Measurements from ENCODE around the gene METTL9. TPM values are rescaled to one million over a fixed set of nuclear protein-coding genes. Genes with fewer than 3 reads are reported as not detected.

METTL9 gene
- total and polyA plus RNA-seq, 9 of the 15 experiments (the other 6 are each of a cell fraction or from before 2014, with no cell fraction given) = 12.2 to 107 (median 79.1) TPM

DNA sequence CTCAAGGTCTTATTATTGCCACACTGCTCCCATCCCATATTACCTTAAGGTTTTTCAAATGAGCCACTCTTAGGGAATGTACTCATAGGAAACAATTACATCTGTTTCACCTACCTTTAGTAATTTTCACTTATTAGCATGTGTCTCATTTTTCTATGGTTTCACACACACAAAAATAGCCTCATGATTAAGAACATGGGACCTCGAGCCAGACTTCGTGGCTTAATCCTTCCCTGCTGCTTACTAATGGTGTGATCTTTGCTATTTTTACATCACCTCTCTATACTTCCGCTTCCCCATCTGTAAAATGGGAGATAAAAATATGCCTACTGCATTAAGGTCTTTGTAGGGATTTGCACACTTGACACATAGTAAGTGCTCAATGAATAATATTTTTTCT is 102.9 kb downstream of the METTL9 start:
- 0% methylated on average over 3 of the region's 3 CpGs for WGBS (ENCODE audit: insufficient coverage, low coverage, missing lambda C conversion rate)
- POLR2A ChIA-PET = no interaction called here
- no peak for FAIRE-seq

DNA sequence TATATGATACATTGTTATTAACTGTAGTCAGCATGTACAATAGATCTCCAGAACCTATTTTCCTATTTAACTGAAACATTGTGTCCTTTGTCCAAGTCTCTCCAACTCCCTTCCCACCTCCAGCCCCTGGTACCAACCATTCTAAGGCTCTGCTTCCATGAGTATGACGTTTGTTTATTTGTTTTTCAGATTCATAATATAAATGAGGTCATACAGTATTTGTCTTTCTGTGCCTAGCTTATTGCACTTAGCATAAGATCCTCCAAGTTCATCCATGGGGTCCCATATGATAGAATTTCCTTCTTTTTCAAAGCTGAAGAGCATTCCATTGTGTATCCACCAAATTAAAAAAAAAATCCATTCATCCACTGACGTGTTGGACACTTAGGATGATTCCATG is 103.8 kb downstream of the METTL9 start:
- no peaks in the 10 kb centered on the region for H4K20me1 ChIP-seq (replicated peaks; ENCODE audit: control insufficient read depth, insufficient read depth, low read length)
- H2AFZ ChIP-seq (ENCODE audit: low read depth, low read length) = no peak overlapping the region
- no peaks in the 10 kb centered on the region for H3K79me2 ChIP-seq (ENCODE audit: control insufficient read depth, insufficient read depth, low read length)
- H3K27me3 ChIP-seq (ENCODE audit: control insufficient read depth in 2 of 2, insufficient read depth in 2 of 2, low read length in 2 of 2) = peaks cover 0 to 9% of the 10 kb centered on the region in 2 experiments; a peak in 3 of 5 replicates
- no peak overlapping the region for H3K27ac ChIP-seq (ENCODE audit: extremely low read depth, low read depth, low read length)
- 3% methylated on average over 2 of the region's 2 CpGs for WGBS (ENCODE audit: insufficient coverage, low coverage, missing lambda C conversion rate)
- no peak for ATAC-seq
- no peak overlapping the region for H3K4me3 ChIP-seq
- DNase-seq (ENCODE audit: extremely low read depth in 1 of 4, low spot score in 3 of 4) = no peak
- BruUV-seq (replicated peaks) = no TSS peak
- intact Hi-C loops (cut with micrococcal nuclease) = no loop called here
- no peak overlapping the region for H3K4me2 ChIP-seq (ENCODE audit: insufficient read depth, low read length)
- H3K4me1 ChIP-seq (replicated peaks in 1 of 2; ENCODE audit: control insufficient read depth in 2 of 2, insufficient read depth in 2 of 2, low read length in 2 of 2) = no peaks in the 10 kb centered on the region
- ChIA-PET POLR2A (no interaction called here), CTCF (ENCODE audit: low intra/inter-chr PET ratio) (no interaction called here)
- H3K9me3 ChIP-seq (replicated peaks; ENCODE audit: control insufficient read depth, insufficient read depth, low read depth, low read length) = no peaks in the 10 kb centered on the region
- H3K9ac ChIP-seq (ENCODE audit: insufficient read depth in 1 of 2, low read depth in 2 of 2, low read length in 2 of 2) = no peak overlapping the region
- no peaks in the 10 kb centered on the region for H3K36me3 ChIP-seq (ENCODE audit: control insufficient read depth, insufficient read depth, low read length)
- in situ Hi-C loops (cut with MboI) = loop anchor here (25.0 kb wide), 2 partner anchors 109 to 234 kb away; no protein-coding TSS in a partner anchor
- H3K9me1 ChIP-seq (ENCODE audit: control insufficient read depth, insufficient read depth, low read length) = no peaks in the 10 kb centered on the region
- FAIRE-seq = no peak
- TF ChIP-seq CTBP1 (IDR thresholded peaks at IDR 0.05; ENCODE audit: borderline replicate concordance) (no peak), RNF2 (IDR thresholded peaks at IDR 0.05) (no peak), POLR2AphosphoS5 (IDR thresholded peaks at IDR 0.05; ENCODE audit: control insufficient read depth, insufficient read depth, low read depth, low read length) (no peak), ARNT (IDR thresholded peaks at IDR 0.05) (no peak), STAT5A (IDR thresholded peaks at IDR 0.05; ENCODE audit: borderline replicate concordance, low read length) (no peak), ZNF584 (CRISPR knock-in tag; IDR thresholded peaks at IDR 0.05; ENCODE audit: low read depth) (no peak), ZNF41 (CRISPR knock-in tag; conservative IDR thresholded peaks at IDR 0.05) (no peak), PHF8 (IDR thresholded peaks at IDR 0.05; ENCODE audit: borderline replicate concordance, low read length) (no peak), RBM22 (IDR thresholded peaks at IDR 0.05; ENCODE audit: low read depth, low read length, poor library complexity, severe bottlenecking) (no peak), ARID2 (IDR thresholded peaks at IDR 0.05) (no peak), FOXJ2 (tag; IDR thresholded peaks at IDR 0.05) (no peak)
- TF ChIP-seq, protein P1, sequence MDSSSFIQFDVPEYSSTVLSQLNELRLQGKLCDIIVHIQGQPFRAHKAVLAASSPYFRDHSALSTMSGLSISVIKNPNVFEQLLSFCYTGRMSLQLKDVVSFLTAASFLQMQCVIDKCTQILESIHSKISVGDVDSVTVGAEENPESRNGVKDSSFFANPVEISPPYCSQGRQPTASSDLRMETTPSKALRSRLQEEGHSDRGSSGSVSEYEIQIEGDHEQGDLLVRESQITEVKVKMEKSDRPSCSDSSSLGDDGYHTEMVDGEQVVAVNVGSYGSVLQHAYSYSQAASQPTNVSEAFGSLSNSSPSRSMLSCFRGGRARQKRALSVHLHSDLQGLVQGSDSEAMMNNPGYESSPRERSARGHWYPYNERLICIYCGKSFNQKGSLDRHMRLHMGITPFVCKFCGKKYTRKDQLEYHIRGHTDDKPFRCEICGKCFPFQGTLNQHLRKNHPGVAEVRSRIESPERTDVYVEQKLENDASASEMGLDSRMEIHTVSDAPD (CRISPR knock-in tag; IDR thresholded peaks at IDR 0.05) = no peak

More for the DNA sequence above, 102.9 kb downstream of the METTL9 start:
- H3K4me2 ChIP-seq (ENCODE audit: insufficient read depth, low read length) = no peak overlapping the region
- no peaks in the 10 kb centered on the region for H3K79me2 ChIP-seq (ENCODE audit: control insufficient read depth, insufficient read depth, low read length)
- ATAC-seq = no peak
- TF ChIP-seq SRSF7 (optimal IDR thresholded peaks at IDR 0.05; ENCODE audit: low read depth, low read length) = no peak
- no peak for TF ChIP-seq MCM2 (IDR thresholded peaks at IDR 0.05; ENCODE audit: low read depth)
- no peak for TF ChIP-seq ZNF24 (IDR thresholded peaks at IDR 0.05)
- no peak for TF ChIP-seq FOXJ2 (tag; IDR thresholded peaks at IDR 0.05)
- TF ChIP-seq PTTG1 (tag; IDR thresholded peaks at IDR 0.05; ENCODE audit: low read depth) = no peak
- TF ChIP-seq, protein P2, sequence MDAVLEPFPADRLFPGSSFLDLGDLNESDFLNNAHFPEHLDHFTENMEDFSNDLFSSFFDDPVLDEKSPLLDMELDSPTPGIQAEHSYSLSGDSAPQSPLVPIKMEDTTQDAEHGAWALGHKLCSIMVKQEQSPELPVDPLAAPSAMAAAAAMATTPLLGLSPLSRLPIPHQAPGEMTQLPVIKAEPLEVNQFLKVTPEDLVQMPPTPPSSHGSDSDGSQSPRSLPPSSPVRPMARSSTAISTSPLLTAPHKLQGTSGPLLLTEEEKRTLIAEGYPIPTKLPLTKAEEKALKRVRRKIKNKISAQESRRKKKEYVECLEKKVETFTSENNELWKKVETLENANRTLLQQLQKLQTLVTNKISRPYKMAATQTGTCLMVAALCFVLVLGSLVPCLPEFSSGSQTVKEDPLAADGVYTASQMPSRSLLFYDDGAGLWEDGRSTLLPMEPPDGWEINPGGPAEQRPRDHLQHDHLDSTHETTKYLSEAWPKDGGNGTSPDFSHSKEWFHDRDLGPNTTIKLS (IDR thresholded peaks at IDR 0.05; ENCODE audit: borderline replicate concordance, low read depth) = no peak
- no peaks in the 10 kb centered on the region for H3K9me1 ChIP-seq (ENCODE audit: control insufficient read depth, insufficient read depth, low read length)
- no TSS peak for BruUV-seq (replicated peaks)
- H3K9ac ChIP-seq (ENCODE audit: insufficient read depth in 1 of 2, low read depth in 2 of 2, low read length in 2 of 2) = no peak overlapping the region
- DNase-seq (ENCODE audit: extremely low read depth in 1 of 4, low spot score in 3 of 4) = no peak
- no peak overlapping the region for H3K4me3 ChIP-seq
- no peaks in the 10 kb centered on the region for H3K9me3 ChIP-seq (replicated peaks; ENCODE audit: control insufficient read depth, insufficient read depth, low read depth, low read length)
- no peaks in the 10 kb centered on the region for H4K20me1 ChIP-seq (replicated peaks; ENCODE audit: control insufficient read depth, insufficient read depth, low read length)
- in situ Hi-C loops (cut with MboI) (loop anchor here (25.0 kb wide), 2 partner anchors 110 to 235 kb away; no protein-coding TSS in a partner anchor), intact Hi-C loops (cut with micrococcal nuclease) (no loop called here)
- peaks cover 0 to 9% of the 10 kb centered on the region in 2 experiments; a peak in 3 of 5 replicates for H3K27me3 ChIP-seq (ENCODE audit: control insufficient read depth in 2 of 2, insufficient read depth in 2 of 2, low read length in 2 of 2)
- no peaks in the 10 kb centered on the region for H3K36me3 ChIP-seq (ENCODE audit: control insufficient read depth, insufficient read depth, low read length)
- H2AFZ ChIP-seq (ENCODE audit: low read depth, low read length) = no peak overlapping the region
- CTCF ChIA-PET (ENCODE audit: low intra/inter-chr PET ratio) = no interaction called here
- H3K27ac ChIP-seq (ENCODE audit: extremely low read depth, low read depth, low read length) = no peak overlapping the region
- no peaks in the 10 kb centered on the region for H3K4me1 ChIP-seq (replicated peaks in 1 of 2; ENCODE audit: control insufficient read depth in 2 of 2, insufficient read depth in 2 of 2, low read length in 2 of 2)

Measured in K562 (cell line).